ENCODE data around the gene PRMT3. TPM values are rescaled to one million over a fixed set of nuclear protein-coding genes. Genes with fewer than 3 reads are reported as not detected.

The PRMT3 gene
- total and polyA plus RNA-seq, 2 of the 13 experiments (the other 11 are each of a cell fraction or from before 2014, with no cell fraction given) = 9.1 to 27.7 TPM

GRCh38 chr11:20387261-20388095, at the start of gene PRMT3 (continued):
- TF ChIP-seq HBP1 (CRISPR knock-in tag; IDR thresholded peaks at IDR 0.05; ENCODE audit: low read depth) (0 out of 2 replicates have a peak, but pooled peaks have one; percentile 22), ONECUT2 (CRISPR knock-in tag; IDR thresholded peaks at IDR 0.05) (0 out of 2 replicates have a peak, but pooled peaks have one; percentile 21), ZFX (CRISPR knock-in tag; IDR thresholded peaks at IDR 0.05; ENCODE audit: low read depth) (peak; percentile 95), RAD51 (IDR thresholded peaks at IDR 0.05; ENCODE audit: borderline replicate concordance) (peak; percentile 90), ZNF292 (CRISPR knock-in tag; IDR thresholded peaks at IDR 0.05; ENCODE audit: borderline replicate concordance, low read depth) (peak; percentile 45; the same call in 1 of the 2 replicates), ZZZ3 (CRISPR knock-in tag; IDR thresholded peaks at IDR 0.05; ENCODE audit: borderline replicate concordance) (peak; percentile 11; the same call in 1 of the 2 replicates), NFIB (CRISPR knock-in tag; IDR thresholded peaks at IDR 0.05; ENCODE audit: borderline replicate concordance) (no peak), ZNF879 (CRISPR knock-in tag; IDR thresholded peaks at IDR 0.05) (0 out of 2 replicates have a peak, but pooled peaks have one; percentile 23), THYN1 (CRISPR knock-in tag; IDR thresholded peaks at IDR 0.05; ENCODE audit: borderline replicate concordance, low read depth) (no peak), ESRRA (CRISPR knock-in tag; IDR thresholded peaks at IDR 0.05; ENCODE audit: low read depth) (peak; percentile 51; the same call in 1 of the 2 replicates), KMT2A (CRISPR knock-in tag; IDR thresholded peaks at IDR 0.05) (peak; percentile 10), ZNF562 (CRISPR knock-in tag; IDR thresholded peaks at IDR 0.05; ENCODE audit: borderline replicate concordance) (no peak), CEBPG (CRISPR knock-in tag; IDR thresholded peaks at IDR 0.05) (peak; percentile 49; the same call in 1 of the 2 replicates), SNAPC4 (CRISPR knock-in tag; IDR thresholded peaks at IDR 0.05) (no peak), PHF8 (CRISPR knock-in tag; IDR thresholded peaks at IDR 0.05) (peak; percentile 95), NR0B2 (CRISPR knock-in tag; IDR thresholded peaks at IDR 0.05) (peak; percentile 86; the same call in 1 of the 2 replicates), PAWR (CRISPR knock-in tag; IDR thresholded peaks at IDR 0.05; ENCODE audit: borderline replicate concordance) (no peak), NKX3-1 (CRISPR knock-in tag; IDR thresholded peaks at IDR 0.05) (peak; percentile 96), ZFP41 (CRISPR knock-in tag; IDR thresholded peaks at IDR 0.05; ENCODE audit: borderline replicate concordance) (no peak), RFX3 (CRISPR knock-in tag; IDR thresholded peaks at IDR 0.05) (no peak), ZNF460 (CRISPR knock-in tag; IDR thresholded peaks at IDR 0.05; ENCODE audit: borderline replicate concordance) (no peak)
